CD4-positive, alpha-beta memory T cell (primary cell): ENCODE results near the gene COLEC11. TPM values are rescaled to one million over a fixed set of nuclear protein-coding genes. Genes with fewer than 3 reads are reported as not detected.

Source experiments
- CTCF ChIA-PET: fragments of 350-600 bp; sonication (Branson Sonifier 250); formaldehyde crosslinking; loops from one replicate; lab custom pipeline; 2021; ENCODE audit warnings: inconsistent platforms; ENCODE audit not compliant: partially characterized antibody; lab: Charles Lee
- POLR2A ChIA-PET: fragments of 350-600 bp; sonication (Branson Sonifier 250); formaldehyde crosslinking; loops from one replicate; lab custom pipeline; 2021; ENCODE audit not compliant: partially characterized antibody; lab: Charles Lee
- DNase-seq, 5 donors: peaks; one replicate each; pipeline versions ENCODE4 v3.0.0 to v3.0.0-alpha.2; 2020 to 2022; ENCODE audit warnings: mixed read lengths in 1 of 5
- H3K27ac ChIP-seq: one replicate; pipeline ENCODE4 v1.7.0; 2013; ENCODE audit warnings: low read depth, low read length
- H3K27me3 ChIP-seq: 2 replicates; pipeline ENCODE4 v1.7.0; 2013; ENCODE audit warnings: mild to moderate bottlenecking, low read length, moderate library complexity; ENCODE audit not compliant: insufficient read depth
- H3K36me3 ChIP-seq: 2 replicates; pipeline ENCODE4 v1.7.0; 2013; ENCODE audit warnings: mild to moderate bottlenecking, low read length, moderate library complexity; ENCODE audit not compliant: insufficient read depth
- H3K4me1 ChIP-seq: 2 replicates; pipeline ENCODE4 v1.7.0; 2013; ENCODE audit warnings: mild to moderate bottlenecking, low read length, moderate library complexity; ENCODE audit not compliant: insufficient read depth
- H3K4me3 ChIP-seq, 2 donors: one replicate each; pipeline ENCODE4 v1.7.0; 2013; ENCODE audit warnings: low read length in 2 of 2, mild to moderate bottlenecking in 1 of 2
- H3K9me3 ChIP-seq, 2 donors: one replicate each; pipeline ENCODE4 v1.7.0; 2013; ENCODE audit warnings: low read length in 2 of 2, control low read depth in 1 of 2; ENCODE audit not compliant: control insufficient read depth in 1 of 2
- H3K27ac Mint-ChIP-seq, 7 donors: one replicate each; pipeline ENCODE4 v1.8.0; 2020 to 2021; ENCODE audit warnings: mixed read lengths in 7 of 7, mild to moderate bottlenecking in 6 of 7, inconsistent platforms in 3 of 7, moderate library complexity in 3 of 7
- H3K27me3 Mint-ChIP-seq, 2 donors: one replicate each; pipeline ENCODE4 v1.8.0; 2020 to 2021; ENCODE audit warnings: mixed read lengths in 2 of 2
- H3K36me3 Mint-ChIP-seq, 2 donors: one replicate each; pipeline ENCODE4 v1.8.0; 2020 to 2021; ENCODE audit warnings: mixed read lengths in 2 of 2, inconsistent platforms in 1 of 2, mild to moderate bottlenecking in 1 of 2
- H3K4me1 Mint-ChIP-seq, 4 donors: one replicate each; pipeline ENCODE4 v1.8.0; 2020 to 2021; ENCODE audit warnings: mixed read lengths in 4 of 4, mild to moderate bottlenecking in 1 of 4
- H3K4me3 Mint-ChIP-seq, 8 donors: one replicate each; pipeline ENCODE4 v1.8.0; 2020 to 2021; ENCODE audit warnings: mixed read lengths in 8 of 8, mild to moderate bottlenecking in 7 of 8, moderate library complexity in 6 of 8, inconsistent platforms in 3 of 8
- H3K9me3 Mint-ChIP-seq, 8 donors: one replicate each; pipeline ENCODE4 v1.8.0; 2020 to 2021; ENCODE audit warnings: mixed read lengths in 8 of 8, mild to moderate bottlenecking in 5 of 8, inconsistent platforms in 3 of 8, moderate library complexity in 1 of 8
- intact Hi-C: fragments of 100-400 bp; cut with micrococcal nuclease; formaldehyde crosslinking; loops from one replicate; pipeline ENCODE4 v1.15.1; 2023
- polyA plus RNA-seq, 2 donors: library from polyadenylated mRNA; unstranded; fragments of 300-500 nt; fragmentation: Illumina TruSeq; gene quantifications; one replicate each; pipeline ENCODE4 v1.2.3, GENCODE V29; 2021
- total RNA-seq, 2 experiments: library from RNA; stranded (reverse); gene quantifications; one replicate each; pipeline ENCODE4 v1.2.3, GENCODE V29; 2021

The COLEC11 gene
- total RNA-seq = not detected
- under 1 TPM in 1 of 2 donors, not detected in 1; 0.30 TPM for polyA plus RNA-seq

DNA sequence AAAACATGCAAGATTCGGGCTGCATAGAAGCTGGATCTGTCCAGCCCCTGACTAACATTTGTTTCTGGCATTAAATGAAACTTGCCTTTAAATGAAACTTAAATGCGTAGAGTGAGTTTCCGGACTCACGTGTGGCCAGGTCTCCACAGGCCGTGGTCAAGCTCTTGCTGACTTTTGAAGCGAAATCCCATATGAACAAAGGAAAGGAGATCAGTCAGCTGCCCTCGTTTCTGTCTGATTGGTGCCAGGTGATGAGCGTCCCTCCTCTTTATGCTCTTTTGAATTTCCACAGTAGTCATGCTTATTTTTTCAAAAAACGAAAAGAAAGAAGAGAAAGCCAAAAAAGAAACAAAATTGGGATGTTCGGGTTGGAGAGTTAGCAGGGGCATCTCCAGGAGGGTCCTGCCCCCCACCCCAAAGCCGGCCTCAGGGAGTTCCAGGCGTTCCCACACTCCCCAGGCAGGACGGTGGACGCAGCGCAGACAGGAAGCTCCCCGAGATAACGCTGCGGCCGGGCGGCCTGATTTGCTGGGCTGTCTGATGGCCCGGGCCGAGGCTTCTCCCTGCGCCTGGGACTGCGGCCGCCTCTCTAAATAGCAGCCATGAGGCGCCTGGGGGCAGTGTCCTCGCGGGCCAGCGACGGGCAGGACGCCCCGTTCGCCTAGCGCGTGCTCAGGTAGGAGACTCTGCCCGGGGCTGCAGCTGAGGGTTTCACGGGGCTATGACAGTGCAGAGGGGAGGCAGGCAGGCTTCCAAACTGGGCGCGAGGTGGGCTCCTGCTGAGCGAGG lies at the start of gene COLEC11:
Gene COLEC11, plus strand, starts transcription at position 620 of the 789 bp plus-strand sequence. CDS start 9,229 bp downstream, outside the sequence.
- no peak for DNase-seq
- Mint-ChIP-seq H3K36me3 (peaks cover 2 to 6% of the 10 kb centered on the region in 2 donors), H3K9me3 (no peaks in the 10 kb centered on the region), H3K4me1 (peaks cover 0 to 5% (median 0%) of the 10 kb centered on the region in 4 donors), H3K27me3 (peaks cover 0 to 2% of the 10 kb centered on the region in 2 donors), H3K4me3 (no peak within 1 kb of the TSS), H3K27ac (peak within 1 kb of the TSS in 2 of 7 donors; percentile 40 to 57)
- Histone ChIP-seq H3K27me3 (no peaks in the 10 kb centered on the region), H3K4me1 (no peaks in the 10 kb centered on the region), H3K27ac (no peak within 1 kb of the TSS), H3K9me3 (no peaks in the 10 kb centered on the region), H3K4me3 (no peak within 1 kb of the TSS), H3K36me3 (no peaks in the 10 kb centered on the region)
- ChIA-PET CTCF (no interaction called here), POLR2A (no interaction called here)
- intact Hi-C loops = no loop called here

DNA sequence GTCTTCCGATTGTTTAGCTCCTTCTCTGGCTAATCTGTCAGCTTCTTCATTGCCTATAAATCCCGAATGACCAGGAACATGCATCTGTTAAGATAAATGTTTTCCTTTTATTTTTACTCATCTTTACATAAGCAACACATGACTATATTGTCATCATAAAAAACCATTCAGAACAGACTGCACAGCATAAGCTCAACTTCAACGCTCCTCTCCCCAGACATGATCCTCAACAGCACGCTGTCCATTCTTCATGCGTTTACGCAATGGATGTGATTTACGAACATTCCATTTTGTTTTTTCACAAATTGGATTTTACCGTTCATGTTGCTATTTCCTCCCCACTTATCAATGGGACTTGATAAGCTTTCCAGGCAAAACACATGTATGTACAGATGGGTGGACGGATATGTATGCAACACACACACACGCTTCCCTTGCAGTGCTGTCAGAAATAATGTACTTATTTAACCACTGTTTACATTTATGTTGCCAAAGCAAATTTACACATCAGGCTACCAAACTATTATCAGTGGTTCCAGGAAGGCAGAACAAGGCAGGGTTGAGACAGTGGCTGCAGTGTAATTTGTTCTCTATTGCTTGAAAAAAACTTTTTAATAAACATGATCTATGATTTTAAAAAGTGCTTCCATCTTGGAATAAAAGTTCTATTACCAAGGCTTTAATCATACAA lies 49.0 kb upstream of the COLEC11 start:
- DNase-seq = no peak
- peaks cover 0 to 5% (median 2%) of the 10 kb centered on the region in 4 donors for H3K4me1 Mint-ChIP-seq
- Histone ChIP-seq H3K27ac (no peak overlapping the region), H3K36me3 (peaks cover 85% of the 10 kb centered on the region), H3K9me3 (no peaks in the 10 kb centered on the region), H3K4me3 (no peak overlapping the region), H3K4me1 (no peaks in the 10 kb centered on the region), H3K27me3 (no peaks in the 10 kb centered on the region)
- no peaks in the 10 kb centered on the region for H3K9me3 Mint-ChIP-seq
- POLR2A ChIA-PET = interaction anchor here (1.1 kb wide), 1 partner anchor 26 kb away, joined by 3 read pairs; the partner anchor contains the start of gene ADI1
- CTCF ChIA-PET = interaction anchor here (0.8 kb wide), 1 partner anchor 122 kb away, joined by 3 read pairs; no protein-coding TSS in a partner anchor
- intact Hi-C loops = no loop called here
- H3K4me3 Mint-ChIP-seq = no peak overlapping the region
- no peaks in the 10 kb centered on the region for H3K27me3 Mint-ChIP-seq
- peaks cover 65 to 81% of the 10 kb centered on the region in 2 donors for H3K36me3 Mint-ChIP-seq
- no peak overlapping the region for H3K27ac Mint-ChIP-seq

DNA sequence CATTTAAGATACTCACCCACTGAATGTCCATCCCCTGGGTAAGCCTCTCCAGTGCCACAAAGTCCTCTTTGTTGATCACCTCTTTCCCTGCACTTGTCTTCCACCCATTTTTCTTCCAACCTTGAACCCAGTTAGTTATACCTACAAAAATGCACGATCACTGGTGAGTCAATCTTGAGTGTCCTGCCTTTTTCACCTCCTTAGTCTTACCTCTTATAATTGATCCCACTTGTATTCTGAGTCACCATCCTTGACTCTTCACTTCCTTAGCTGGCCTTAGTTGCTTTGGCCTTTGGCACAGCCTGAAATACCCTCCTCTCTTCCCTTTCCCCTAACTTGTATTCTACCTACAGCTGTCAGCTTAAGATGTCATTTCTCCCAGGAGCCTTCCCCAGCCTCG lies 47.0 kb upstream of the COLEC11 start:
- intact Hi-C loops = no loop called here
- no peaks in the 10 kb centered on the region for H3K27me3 Mint-ChIP-seq
- Histone ChIP-seq H3K27me3 (no peaks in the 10 kb centered on the region), H3K4me3 (no peak overlapping the region), H3K27ac (no peak overlapping the region), H3K9me3 (no peaks in the 10 kb centered on the region), H3K4me1 (no peaks in the 10 kb centered on the region), H3K36me3 (peaks cover 81% of the 10 kb centered on the region)
- H3K4me1 Mint-ChIP-seq = peaks cover 0 to 3% (median under 1%) of the 10 kb centered on the region in 4 donors
- H3K36me3 Mint-ChIP-seq = peaks cover 62 to 81% of the 10 kb centered on the region in 2 donors
- ChIA-PET CTCF (no interaction called here), POLR2A (no interaction called here)
- DNase-seq = no peak
- H3K27ac Mint-ChIP-seq = peak overlapping the region in 5 of 7 donors; percentile 9 to 62 (median 48)
- no peak overlapping the region for H3K4me3 Mint-ChIP-seq
- H3K9me3 Mint-ChIP-seq = no peaks in the 10 kb centered on the region

DNA sequence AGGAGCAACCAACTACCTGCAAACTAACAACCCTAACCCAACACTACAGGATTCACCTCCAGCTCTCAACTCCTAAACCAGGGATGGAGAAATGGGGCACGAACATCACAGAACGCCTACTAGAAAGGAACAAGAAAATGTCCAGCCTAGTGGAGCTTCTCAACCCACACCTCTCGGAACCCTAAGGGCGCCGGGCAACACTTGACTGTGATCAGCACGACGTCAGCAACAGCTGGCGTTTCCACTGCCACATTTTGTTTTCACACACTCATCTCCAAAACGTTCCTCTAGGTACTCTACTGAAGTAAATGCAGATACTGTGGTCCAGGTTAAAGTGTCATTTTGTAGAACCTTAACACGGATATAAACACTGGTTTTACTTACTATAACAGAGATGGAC lies 41.0 kb upstream of the COLEC11 start:
- Mint-ChIP-seq H3K36me3 (peaks cover 49 to 67% of the 10 kb centered on the region in 2 donors), H3K27me3 (no peaks in the 10 kb centered on the region), H3K4me3 (no peak overlapping the region), H3K9me3 (no peaks in the 10 kb centered on the region), H3K27ac (no peak overlapping the region), H3K4me1 (peaks cover 6 to 28% (median 17%) of the 10 kb centered on the region in 4 donors)
- intact Hi-C loops = no loop called here
- Histone ChIP-seq H3K27ac (no peak overlapping the region), H3K4me1 (peaks cover 19% of the 10 kb centered on the region), H3K9me3 (no peaks in the 10 kb centered on the region), H3K4me3 (no peak overlapping the region), H3K27me3 (no peaks in the 10 kb centered on the region), H3K36me3 (peaks cover 51% of the 10 kb centered on the region)
- DNase-seq = no peak
- CTCF ChIA-PET = interaction anchor here (1.6 kb wide), 1 partner anchor 130 kb away, joined by 4 read pairs; no protein-coding TSS in a partner anchor
- POLR2A ChIA-PET = interaction anchor here (1.4 kb wide), 1 partner anchor 35 kb away, joined by 6 read pairs; the partner anchor contains the start of gene ADI1

DNA sequence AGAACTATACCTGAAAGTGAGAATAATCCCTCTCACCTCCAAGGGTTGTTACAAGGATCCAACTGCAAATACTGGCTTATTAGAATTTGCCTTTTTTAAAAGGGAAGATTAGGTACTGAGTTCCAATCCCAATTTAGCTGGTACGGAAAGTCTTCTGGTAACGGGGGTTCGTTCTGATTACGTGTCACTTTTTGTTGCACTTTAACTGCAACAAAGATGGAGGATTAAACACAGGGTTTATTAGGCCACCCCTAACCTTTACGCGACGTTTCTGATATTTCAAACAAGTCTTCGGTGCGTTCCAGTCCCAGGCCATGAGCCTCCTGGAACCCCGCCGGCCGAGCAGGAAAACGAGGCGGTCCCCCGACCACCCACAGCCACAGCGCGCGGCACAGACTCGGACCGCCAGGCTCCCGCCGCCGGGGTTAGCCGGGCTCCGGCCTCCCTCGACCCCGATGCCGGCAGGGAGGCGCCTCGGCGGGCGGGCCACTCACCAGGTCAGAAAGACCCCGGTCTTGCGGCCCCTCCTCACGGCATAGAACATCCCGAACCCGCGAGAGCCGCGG lies 37.2 kb upstream of the COLEC11 start:
- peaks cover 25% of the 10 kb centered on the region for H3K4me1 ChIP-seq
- Mint-ChIP-seq H3K4me1 (peaks cover 4 to 34% (median 24%) of the 10 kb centered on the region in 4 donors), H3K36me3 (peaks cover 20 to 43% of the 10 kb centered on the region in 2 donors), H3K9me3 (no peaks in the 10 kb centered on the region), H3K27me3 (no peaks in the 10 kb centered on the region), H3K27ac (peak overlapping the region; percentile 93 to 98 (median 97)), H3K4me3 (peak overlapping the region; percentile 89 to 95 (median 91))
- intact Hi-C loops = loop anchor here (1.0 kb wide), 4 partner anchors 18 to 180 kb away; partner anchors contain the start of genes ADI1, EIPR1 and RPS7
- ChIA-PET CTCF (interaction anchor here (1.4 kb wide), 1 partner anchor 94 kb away, joined by 4 read pairs; no protein-coding TSS in a partner anchor), POLR2A (interaction anchor here (0.6 to 6.1 kb wide), 13 partner anchors 14 to 179 kb away, joined by 3 to 78 read pairs (median 4); partner anchors contain the start of genes ADI1, EIPR1, RPS7 and TRAPPC12)
- H3K27ac ChIP-seq = peak overlapping the region; percentile 90
- no peaks in the 10 kb centered on the region for H3K27me3 ChIP-seq
- H3K4me3 ChIP-seq = peak overlapping the region; percentile 18 to 87
- peaks cover 21% of the 10 kb centered on the region for H3K36me3 ChIP-seq
- H3K9me3 ChIP-seq = no peaks in the 10 kb centered on the region
- peak in 1 of 5 donors; percentile 42 for DNase-seq

DNA sequence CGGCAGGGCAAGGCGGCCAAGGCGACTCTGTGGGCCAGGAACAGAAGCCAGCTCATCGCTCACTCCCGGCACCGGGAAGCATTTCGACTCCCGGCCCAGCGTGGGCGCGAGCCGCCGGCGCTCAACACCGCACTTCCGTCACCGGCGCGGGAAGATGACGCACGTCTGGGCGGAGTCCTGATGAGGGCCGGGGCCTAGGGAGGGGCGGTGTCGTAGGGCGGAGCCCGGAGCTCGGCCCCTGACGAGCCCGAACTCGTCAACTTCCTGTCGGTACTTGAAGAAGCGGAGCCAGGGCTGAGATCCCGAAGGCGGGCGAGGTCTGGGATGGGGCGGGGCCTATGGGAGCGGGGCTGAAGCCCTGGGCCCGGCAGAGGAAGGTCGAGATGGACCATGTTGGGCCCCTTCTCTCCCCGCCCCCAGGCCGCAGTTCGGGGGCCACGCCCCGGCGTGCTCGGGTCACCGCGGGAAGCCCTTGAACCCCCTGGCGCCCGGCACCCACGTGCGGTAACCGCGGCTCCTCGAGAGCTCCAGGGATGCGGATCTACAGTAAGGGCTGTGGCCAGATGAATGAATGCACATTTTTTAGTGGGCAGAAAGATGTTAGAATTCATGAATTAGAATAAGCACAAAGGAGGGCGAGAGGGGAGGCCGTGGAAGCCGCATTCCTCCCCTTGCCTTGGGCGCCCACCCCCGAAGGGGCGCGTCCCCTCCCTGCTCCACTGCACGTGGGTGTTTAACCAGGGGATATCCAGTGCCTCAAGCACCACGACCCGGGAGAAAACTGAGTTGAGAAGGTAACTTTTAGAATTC lies 36.5 kb upstream of the COLEC11 start, which contains the start of gene RNASEH1:
Gene RNASEH1, minus strand, starts transcription at position 129 of the 810 bp plus-strand sequence. Its CDS starts 73 bp downstream, at position 56.
- peaks cover 20 to 42% of the 10 kb centered on the region in 2 donors for H3K36me3 Mint-ChIP-seq

More for the DNA sequence above, 36.5 kb upstream of the COLEC11 start, which contains the start of gene RNASEH1:
- peak within 1 kb of the TSS; percentile 89 to 95 (median 91) for H3K4me3 Mint-ChIP-seq
- peak; percentile 96 to 98 (median 96) for DNase-seq
- H3K4me1 ChIP-seq = peaks cover 25% of the 10 kb centered on the region
- peak within 1 kb of the TSS; percentile 90 for H3K27ac ChIP-seq
- ChIA-PET POLR2A (interaction anchor here (0.7 to 6.1 kb wide), 12 partner anchors 15 to 180 kb away, joined by 3 to 78 read pairs (median 5); partner anchors contain the start of genes ADI1, EIPR1, RPS7 and TRAPPC12), CTCF (interaction anchor here (0.7 to 1.9 kb wide), 4 partner anchors 16 to 93 kb away, joined by 3 to 8 read pairs (median 4); partner anchors contain the start of gene RPS7)
- peaks cover 21% of the 10 kb centered on the region for H3K36me3 ChIP-seq
- peak within 1 kb of the TSS; percentile 93 to 98 (median 97) for H3K27ac Mint-ChIP-seq
- intact Hi-C loops = loop anchor here (1.0 kb wide), 4 partner anchors 17 to 181 kb away; partner anchors contain the start of genes ADI1, EIPR1 and RPS7
- no peaks in the 10 kb centered on the region for H3K9me3 ChIP-seq
- no peaks in the 10 kb centered on the region for H3K27me3 Mint-ChIP-seq
- H3K9me3 Mint-ChIP-seq = no peaks in the 10 kb centered on the region
- peak within 1 kb of the TSS; percentile 18 to 87 for H3K4me3 ChIP-seq
- no peaks in the 10 kb centered on the region for H3K27me3 ChIP-seq
- H3K4me1 Mint-ChIP-seq = peaks cover 4 to 34% (median 24%) of the 10 kb centered on the region in 4 donors
